Measurements from ENCODE around the gene CYP4F22.
"Not testable (repeated sequence)": the region's sequence is repeated elsewhere in the genome, so short reads cannot be mapped to it uniquely, and the experiment has no call there.

CYP4F22 gene

GRCh38 chr19:15466851-15467733, 41.2 kb upstream of the CYP4F22 start:
- H3K4me3 ChIP-seq (ENCODE audit: low read depth in 1 of 2, low read length in 1 of 2) = peak overlapping the region in 1 of 2 experiments; percentile 4
- no peaks in the 10 kb centered on the region for H3K36me3 ChIP-seq
- H3K27me3 ChIP-seq = peaks cover 25% of the 10 kb centered on the region
- H3K9me3 ChIP-seq = no peaks in the 10 kb centered on the region
- H3K27ac ChIP-seq = peak overlapping the region; percentile 66
- no peak for TF ChIP-seq CTCF (IDR thresholded peaks at IDR 0.05)
- peaks cover 59 to 63% of the 10 kb centered on the region in 2 experiments for H3K4me1 ChIP-seq (ENCODE audit: control insufficient read depth in 1 of 2, insufficient read depth in 1 of 2, low read depth in 1 of 2, low read length in 1 of 2)

GRCh38 chr19:15467734-15468214, 40.6 kb upstream of the CYP4F22 start:
- H3K27ac ChIP-seq = no peak overlapping the region
- peaks cover 31% of the 10 kb centered on the region for H3K27me3 ChIP-seq
- TF ChIP-seq CTCF (IDR thresholded peaks at IDR 0.05) = no peak
- no peaks in the 10 kb centered on the region for H3K36me3 ChIP-seq
- H3K9me3 ChIP-seq = no peaks in the 10 kb centered on the region
- H3K4me1 ChIP-seq (ENCODE audit: control insufficient read depth in 1 of 2, insufficient read depth in 1 of 2, low read depth in 1 of 2, low read length in 1 of 2) = peaks cover 52 to 58% of the 10 kb centered on the region in 2 experiments
- no peak overlapping the region for H3K4me3 ChIP-seq (ENCODE audit: low read depth in 1 of 2, low read length in 1 of 2)

GRCh38 chr19:15468675-15469512, 39.4 kb upstream of the CYP4F22 start:
- peaks cover 43 to 47% of the 10 kb centered on the region in 2 experiments for H3K4me1 ChIP-seq (ENCODE audit: control insufficient read depth in 1 of 2, insufficient read depth in 1 of 2, low read depth in 1 of 2, low read length in 1 of 2)
- H3K27me3 ChIP-seq = peaks cover 35% of the 10 kb centered on the region
- no peaks in the 10 kb centered on the region for H3K36me3 ChIP-seq
- peak overlapping the region; percentile 59 to 67 for H3K4me3 ChIP-seq (ENCODE audit: low read depth in 1 of 2, low read length in 1 of 2)
- TF ChIP-seq CTCF (IDR thresholded peaks at IDR 0.05) = no peak
- no peaks in the 10 kb centered on the region for H3K9me3 ChIP-seq
- H3K27ac ChIP-seq = peak overlapping the region; percentile 38

GRCh38 chr19:15469513-15470297, 38.6 kb upstream of the CYP4F22 start:
- peaks cover 35% of the 10 kb centered on the region for H3K27me3 ChIP-seq
- H3K36me3 ChIP-seq = no peaks in the 10 kb centered on the region
- H3K4me3 ChIP-seq (ENCODE audit: low read depth in 1 of 2, low read length in 1 of 2) = peak overlapping the region; percentile 59 to 67
- peak overlapping the region; percentile 38 for H3K27ac ChIP-seq
- H3K4me1 ChIP-seq (ENCODE audit: control insufficient read depth in 1 of 2, insufficient read depth in 1 of 2, low read depth in 1 of 2, low read length in 1 of 2) = peaks cover 37 to 44% of the 10 kb centered on the region in 2 experiments
- no peaks in the 10 kb centered on the region for H3K9me3 ChIP-seq
- no peak for TF ChIP-seq CTCF (IDR thresholded peaks at IDR 0.05)

GRCh38 chr19:15471639-15472101, 36.7 kb upstream of the CYP4F22 start:
- Histone ChIP-seq H3K27ac (no peak overlapping the region), H3K4me3 (ENCODE audit: low read depth in 1 of 2, low read length in 1 of 2) (no peak overlapping the region), H3K36me3 (no peaks in the 10 kb centered on the region), H3K9me3 (no peaks in the 10 kb centered on the region), H3K27me3 (peaks cover 35% of the 10 kb centered on the region), H3K4me1 (ENCODE audit: control insufficient read depth in 1 of 2, insufficient read depth in 1 of 2, low read depth in 1 of 2, low read length in 1 of 2) (peaks cover 28 to 29% of the 10 kb centered on the region in 2 experiments)
- no peak for TF ChIP-seq CTCF (IDR thresholded peaks at IDR 0.05)

GRCh38 chr19:15473821-15474220, 34.5 kb upstream of the CYP4F22 start:
- peaks cover 26% of the 10 kb centered on the region for H3K27me3 ChIP-seq
- not testable (repeated sequence) for H3K36me3 ChIP-seq; H3K27ac ChIP-seq; H3K9me3 ChIP-seq; H3K4me3 ChIP-seq (ENCODE audit: low read depth in 1 of 2, low read length in 1 of 2)
- H3K4me1 ChIP-seq (ENCODE audit: control insufficient read depth in 1 of 2, insufficient read depth in 1 of 2, low read depth in 1 of 2, low read length in 1 of 2) = peaks cover 12% of the 10 kb centered on the region in 2 experiments
